ENCODE results near the gene LCTL.

Gene LCTL

GRCh38 chr15:66586155-66586976, 20.6 kb upstream of the LCTL start:
- H3K27me3 ChIP-seq, result no peaks in the 10 kb centered on the region
- H3K9me3 ChIP-seq, result no peaks in the 10 kb centered on the region
- no peak overlapping the region for H3K27ac ChIP-seq
- TF ChIP-seq CTCF (IDR thresholded peaks at IDR 0.05), result no peak
- peaks cover 3 to 4% of the 10 kb centered on the region in 2 experiments for H3K4me1 ChIP-seq (ENCODE audit: control insufficient read depth in 1 of 2, insufficient read depth in 1 of 2, low read depth in 1 of 2, low read length in 1 of 2)
- no peaks in the 10 kb centered on the region for H3K36me3 ChIP-seq
- no peak overlapping the region for H3K4me3 ChIP-seq (ENCODE audit: low read depth in 1 of 2, low read length in 1 of 2)

GRCh38 chr15:66581972-66582537, 16.3 kb upstream of the LCTL start:
- Histone ChIP-seq H3K27me3 (no peaks in the 10 kb centered on the region), H3K27ac (no peak overlapping the region), H3K4me1 (ENCODE audit: control insufficient read depth in 1 of 2, insufficient read depth in 1 of 2, low read depth in 1 of 2, low read length in 1 of 2) (no peaks in the 10 kb centered on the region), H3K9me3 (no peaks in the 10 kb centered on the region), H3K36me3 (no peaks in the 10 kb centered on the region), H3K4me3 (ENCODE audit: low read depth in 1 of 2, low read length in 1 of 2) (no peak overlapping the region)
- no peak for TF ChIP-seq CTCF (IDR thresholded peaks at IDR 0.05)

GRCh38 chr15:66580643-66581042, 14.8 kb upstream of the LCTL start:
- no peaks in the 10 kb centered on the region for H3K9me3 ChIP-seq
- no peaks in the 10 kb centered on the region for H3K4me1 ChIP-seq (ENCODE audit: control insufficient read depth in 1 of 2, insufficient read depth in 1 of 2, low read depth in 1 of 2, low read length in 1 of 2)
- H3K4me3 ChIP-seq (ENCODE audit: low read depth in 1 of 2, low read length in 1 of 2), result no peak overlapping the region
- no peaks in the 10 kb centered on the region for H3K36me3 ChIP-seq
- no peak overlapping the region for H3K27ac ChIP-seq
- no peak for TF ChIP-seq CTCF (IDR thresholded peaks at IDR 0.05)
- no peaks in the 10 kb centered on the region for H3K27me3 ChIP-seq

GRCh38 chr15:66578286-66578875, 12.6 kb upstream of the LCTL start:
- Histone ChIP-seq H3K4me3 (ENCODE audit: low read depth in 1 of 2, low read length in 1 of 2) (no peak overlapping the region), H3K27me3 (no peaks in the 10 kb centered on the region), H3K9me3 (no peaks in the 10 kb centered on the region), H3K36me3 (no peaks in the 10 kb centered on the region), H3K4me1 (ENCODE audit: control insufficient read depth in 1 of 2, insufficient read depth in 1 of 2, low read depth in 1 of 2, low read length in 1 of 2) (no peaks in the 10 kb centered on the region), H3K27ac (no peak overlapping the region)
- TF ChIP-seq CTCF (IDR thresholded peaks at IDR 0.05), result no peak

GRCh38 chr15:66574596-66574950, 8.8 kb upstream of the LCTL start:
- H3K27me3 ChIP-seq, result no peaks in the 10 kb centered on the region
- no peaks in the 10 kb centered on the region for H3K4me1 ChIP-seq (ENCODE audit: control insufficient read depth in 1 of 2, insufficient read depth in 1 of 2, low read depth in 1 of 2, low read length in 1 of 2)
- no peak overlapping the region for H3K27ac ChIP-seq
- H3K36me3 ChIP-seq, result no peaks in the 10 kb centered on the region
- no peaks in the 10 kb centered on the region for H3K9me3 ChIP-seq
- TF ChIP-seq CTCF (IDR thresholded peaks at IDR 0.05), result no peak
- no peak overlapping the region for H3K4me3 ChIP-seq (ENCODE audit: low read depth in 1 of 2, low read length in 1 of 2)

All from neutrophil (primary cell).